Adrenal gland (tissue), 12 donors: ENCODE measurements around the gene IQCN. TPM values are rescaled to one million over a fixed set of nuclear protein-coding genes. Genes with fewer than 3 reads are reported as not detected.

Source experiments
- DNase-seq, 7 donors: peaks; one replicate each; pipeline ENCODE4 v3.0.0-alpha.2; 2019 to 2020
- H3K27ac ChIP-seq, 5 donors: fragments of 200-600 bp; sonication (generic) in 4 of 5; 1 replicate in 3 of 5; 2 replicates in 2 of 5; pipeline versions ENCODE4 v1.5.1 to v1.8.0; 2016 to 2020; ENCODE audit warnings: mild to moderate bottlenecking in 1 of 5
- H3K27me3 ChIP-seq: fragments of 200-600 bp; 2 replicates; pipeline ENCODE4 v1.8.0; 2021
- H3K36me3 ChIP-seq, 2 donors: fragments of 200-600 bp; replicated peaks in 1 of 2; 1 replicate in 1 of 2; 2 replicates in 1 of 2; pipeline versions ENCODE4 v1.5.1 to v1.8.0; 2018 to 2022
- H3K4me1 ChIP-seq, 2 donors: fragments of 200-600 bp; replicated peaks in 1 of 2; 1 replicate in 1 of 2; 2 replicates in 1 of 2; pipeline versions ENCODE4 v1.5.1 to v1.8.0; 2018 to 2021
- H3K4me3 ChIP-seq, 4 donors: fragments of 200-600 bp; sonication (generic) in 3 of 4; one replicate each; pipeline ENCODE4 v1.5.1; 2016 to 2018
- H3K9me3 ChIP-seq, 3 donors: fragments of 200-600 bp; sonication (generic) in 1 of 3; replicated peaks in 1 of 3; 1 replicate in 2 of 3; 2 replicates in 1 of 3; pipeline versions ENCODE4 v1.5.1 to v1.8.0; 2016 to 2021
- POLR2A ChIP-seq, 2 donors: fragments of 450-650 bp; IDR thresholded peaks; one replicate each; pipeline ENCODE4 v1.6.1; 2017; ENCODE audit warnings: antibody characterized with exemption in 2 of 2, mild to moderate bottlenecking in 2 of 2, moderate library complexity in 1 of 2
- WGBS, 4 donors: extraction: QIAGEN DNeasy Blood & Tissue Kit in 2 of 4; methylation state at CpG; one replicate each; pipeline versions ENCODE4 v1.1.5 to v1.1.7; 2013 to 2017; 5-methylcytosine and 5-hydroxymethylcytosine counted together
- intact Hi-C, 2 donors: fragments of 100-400 bp; cut with DNase I; formaldehyde crosslinking; loops; one replicate each; pipeline versions ENCODE4 v1.14.1 to v1.15.0; 2022 to 2023
- polyA plus RNA-seq, 3 donors: library from polyadenylated mRNA; stranded (reverse); fragments of 200-250 nt in 2 of 3; fragments of 350-450 nt in 1 of 3; fragmentation: Illumina TruSeq in 1 of 3; extraction: RNeasy Lipid Tissue Mini Kit (QIAGEN cat#74804) in 1 of 3; gene quantifications; one replicate each; pipeline ENCODE4 v1.2.3, GENCODE V29; 2013 to 2014
- total RNA-seq, 9 donors: library from RNA; depleted of rRNA in 4 of 9; stranded (reverse); fragments of >200 nt in 4 of 9; fragments of 120-200 nt in 1 of 9; fragmentation: NEBNext Ultra II Directional in 1 of 9; extraction: Animal tissue kit (Norgen Biotek cat#: 25700) in 1 of 9; gene quantifications; one replicate each; pipeline versions ENCODE4 v1.1.0 to v1.2.4, GENCODE V29; 2013 to 2023
- TF ChIP-seq, protein P1 (sequence below), 6 experiments: fragments of 450-650 bp in 4 of 6; fragments of 200-600 bp in 2 of 6; sonication (generic) in 1 of 6; IDR thresholded peaks; 1 replicate in 5 of 6; 2 replicates in 1 of 6; pipeline versions ENCODE4 v1.5.1 to v1.8.0; 2016 to 2021; ENCODE audit warnings: antibody characterized with exemption in 6 of 6, mild to moderate bottlenecking in 2 of 6, moderate library complexity in 1 of 6
- donor health status: healthy with polysubstance abuse.
- donor health status: Bipolar disorder and iron deficiency.
- donor health status: DM: yes; HTN: yes; CAD: no.
- donor health status: DM: no; HTN: no; CAD: no.
- donor health status: DM: no; HTN: no; CAD: no.
- donor health status: DM: yes; HTN: yes; CAD: no.

Gene IQCN
- total and polyA plus RNA-seq, 12 donors, result 0.30 to 45.2 (median 2.8) TPM

DNA sequence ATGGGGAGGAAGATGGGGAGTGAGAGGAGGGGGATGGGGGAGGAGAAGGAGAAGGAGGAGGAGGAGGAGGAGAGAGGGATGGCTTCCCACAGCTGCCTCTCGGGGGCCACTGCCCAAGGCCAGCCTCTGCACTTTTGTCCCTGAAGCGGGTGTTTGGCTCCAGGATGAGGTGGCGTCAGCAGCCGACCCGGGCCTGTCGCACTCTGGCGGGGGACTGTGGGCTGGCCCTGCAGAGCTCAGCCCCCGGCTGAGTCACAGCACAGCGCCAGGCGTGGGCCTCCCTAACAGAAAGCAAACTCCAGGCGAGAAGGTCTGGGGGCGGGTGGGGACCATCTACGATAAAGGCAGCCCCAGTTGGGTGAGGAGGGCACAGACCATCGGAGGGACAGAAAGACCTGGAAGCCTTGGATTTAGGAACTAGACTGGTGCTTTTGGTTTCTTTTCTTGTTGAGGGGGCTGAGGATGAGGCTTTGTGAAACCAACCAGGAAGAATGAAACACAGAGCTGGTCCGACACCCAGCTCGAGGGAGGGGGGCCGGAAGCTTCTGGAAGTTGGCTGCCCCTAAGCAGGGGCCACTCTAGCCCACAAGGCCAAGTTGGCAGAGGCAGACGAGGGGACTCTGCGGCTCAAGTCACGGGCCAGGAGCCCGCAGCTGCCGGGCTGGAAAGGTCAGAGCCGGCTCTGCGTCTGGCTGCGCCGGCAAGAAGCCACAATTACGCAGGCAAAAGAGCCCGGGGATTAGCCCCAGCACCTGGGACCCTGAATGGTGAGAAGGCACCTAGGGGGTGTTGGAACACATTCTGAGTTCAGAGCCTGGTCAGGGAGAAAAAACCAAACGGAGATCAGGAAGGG, 30.4 kb upstream of the IQCN start:
- DNase-seq, result peak; percentile 94 to 97 (median 96)
- H3K4me1 ChIP-seq, result peaks cover 56 to 58% of the 10 kb centered on the region in 2 donors
- H3K27me3 ChIP-seq, result no peaks in the 10 kb centered on the region
- peak overlapping the region; percentile 90 to 99 (median 98) for H3K27ac ChIP-seq
- TF ChIP-seq POLR2A (IDR thresholded peaks at IDR 0.05), result peak; percentile 66 to 92
- TF ChIP-seq, protein P1, sequence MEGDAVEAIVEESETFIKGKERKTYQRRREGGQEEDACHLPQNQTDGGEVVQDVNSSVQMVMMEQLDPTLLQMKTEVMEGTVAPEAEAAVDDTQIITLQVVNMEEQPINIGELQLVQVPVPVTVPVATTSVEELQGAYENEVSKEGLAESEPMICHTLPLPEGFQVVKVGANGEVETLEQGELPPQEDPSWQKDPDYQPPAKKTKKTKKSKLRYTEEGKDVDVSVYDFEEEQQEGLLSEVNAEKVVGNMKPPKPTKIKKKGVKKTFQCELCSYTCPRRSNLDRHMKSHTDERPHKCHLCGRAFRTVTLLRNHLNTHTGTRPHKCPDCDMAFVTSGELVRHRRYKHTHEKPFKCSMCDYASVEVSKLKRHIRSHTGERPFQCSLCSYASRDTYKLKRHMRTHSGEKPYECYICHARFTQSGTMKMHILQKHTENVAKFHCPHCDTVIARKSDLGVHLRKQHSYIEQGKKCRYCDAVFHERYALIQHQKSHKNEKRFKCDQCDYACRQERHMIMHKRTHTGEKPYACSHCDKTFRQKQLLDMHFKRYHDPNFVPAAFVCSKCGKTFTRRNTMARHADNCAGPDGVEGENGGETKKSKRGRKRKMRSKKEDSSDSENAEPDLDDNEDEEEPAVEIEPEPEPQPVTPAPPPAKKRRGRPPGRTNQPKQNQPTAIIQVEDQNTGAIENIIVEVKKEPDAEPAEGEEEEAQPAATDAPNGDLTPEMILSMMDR (IDR thresholded peaks at IDR 0.05), result peak in 1 of 6 experiments; percentile 2
- intact Hi-C loops, result no loop called here
- 0 to 2% (median 0%) methylated on average over 17 to 29 of the region's 29 CpGs for whole genome bisulfite sequencing, 4 donors
- no peaks in the 10 kb centered on the region for H3K9me3 ChIP-seq
- peak overlapping the region in 2 of 4 donors; percentile 4 to 35 for H3K4me3 ChIP-seq
- peaks cover 0 to 9% of the 10 kb centered on the region in 2 donors for H3K36me3 ChIP-seq

DNA sequence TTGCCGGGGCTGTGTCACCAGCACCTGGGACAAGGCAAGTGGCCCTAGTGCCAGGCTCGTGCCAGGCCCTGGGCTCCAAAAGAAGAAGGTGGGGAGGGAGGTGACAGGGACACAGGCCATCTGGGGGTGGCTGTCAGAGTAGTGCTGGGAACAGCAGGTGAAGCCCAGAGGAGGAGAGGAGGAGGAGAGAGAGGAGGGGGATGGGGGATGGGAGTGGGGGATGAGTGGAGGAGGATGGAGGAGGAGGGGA, 29.9 kb upstream of the IQCN start:
- Histone ChIP-seq H3K27ac (peak overlapping the region; percentile 90 to 99 (median 98)), H3K36me3 (peaks cover 0 to 5% of the 10 kb centered on the region in 2 donors), H3K4me1 (peaks cover 53 to 55% of the 10 kb centered on the region in 2 donors), H3K9me3 (no peaks in the 10 kb centered on the region), H3K4me3 (peak overlapping the region in 1 of 4 donors; percentile 35), H3K27me3 (no peaks in the 10 kb centered on the region)
- TF ChIP-seq, protein P1 (IDR thresholded peaks at IDR 0.05), result no peak
- TF ChIP-seq POLR2A (IDR thresholded peaks at IDR 0.05), result no peak
- intact Hi-C loops, result no loop called here
- 0 to 20% (median 1%) methylated on average over 1 to 2 of the region's 2 CpGs for WGBS, 4 donors
- DNase-seq, result peak in 4 of 7 donors; percentile 79 to 86 (median 84)

DNA sequence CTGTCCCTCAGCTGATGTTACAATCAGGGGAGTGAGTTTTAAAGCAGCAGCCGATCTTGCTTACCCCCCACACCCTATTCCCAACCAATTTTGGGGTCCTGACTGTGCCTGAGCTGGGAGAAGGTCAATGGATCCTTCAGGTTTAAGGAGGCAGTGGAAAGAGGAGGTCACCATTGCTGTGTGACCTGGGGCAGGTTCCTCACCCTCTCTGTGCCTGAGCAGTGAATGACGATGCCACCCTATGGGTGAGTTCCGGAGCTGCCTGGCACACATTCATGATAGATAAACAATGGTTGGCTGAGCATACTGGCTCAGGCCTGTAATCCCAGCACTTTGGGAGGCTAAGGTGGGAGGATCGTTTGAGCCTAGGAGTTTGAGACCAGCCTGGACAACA, 27.5 kb upstream of the IQCN start:
- Histone ChIP-seq H3K9me3 (no peaks in the 10 kb centered on the region), H3K4me1 (peaks cover 42 to 47% of the 10 kb centered on the region in 2 donors)
- peak in 1 of 7 donors; percentile 37 for DNase-seq

More for the DNA sequence above, 27.5 kb upstream of the IQCN start:
- no peak for TF ChIP-seq POLR2A (IDR thresholded peaks at IDR 0.05)
- TF ChIP-seq, protein P1 (IDR thresholded peaks at IDR 0.05), result peak in 1 of 6 experiments; percentile 3
- intact Hi-C loops, result no loop called here
- WGBS, 4 donors, result 53 to 89% (median 63%) methylated on average over 1 to 4 of the region's 4 CpGs
- peak overlapping the region; percentile 18 to 99 (median 87) for H3K27ac ChIP-seq
- H3K4me3 ChIP-seq, result no peak overlapping the region
- no peaks in the 10 kb centered on the region for H3K36me3 ChIP-seq
- H3K27me3 ChIP-seq, result no peaks in the 10 kb centered on the region
